Measurements from ENCODE around the gene FOXK2.

FOXK2 gene

GRCh38 chr17:82491533-82491932 is 28.0 kb upstream of the FOXK2 start:
- no peak overlapping the region for H3K4me3 ChIP-seq (replicated peaks; ENCODE audit: low read depth, low read length)
- no peaks in the 10 kb centered on the region for H3K27me3 ChIP-seq (replicated peaks; ENCODE audit: control insufficient read depth, insufficient read depth, low read length)
- H3K36me3 ChIP-seq (ENCODE audit: control insufficient read depth, insufficient read depth, low read length), result peaks cover 2% of the 10 kb centered on the region
- TF ChIP-seq CTCF (IDR thresholded peaks at IDR 0.05; ENCODE audit: insufficient read depth, low read length, poor library complexity, severe bottlenecking), result no peak
- no peak for DNase-seq (ENCODE audit: extremely low read depth, insufficient read length)

- Histone ChIP-seq H3K27me3 (replicated peaks; ENCODE audit: control insufficient read depth, insufficient read depth, low read length) (no peaks in the 10 kb centered on the region), H3K4me3 (replicated peaks; ENCODE audit: low read depth, low read length) (no peak overlapping the region), H3K36me3 (ENCODE audit: control insufficient read depth, insufficient read depth, low read length) (no peaks in the 10 kb centered on the region; the same call in 1 of the 2 replicates)
- DNase-seq (ENCODE audit: extremely low read depth, insufficient read length), result no peak
- no peak for TF ChIP-seq CTCF (IDR thresholded peaks at IDR 0.05; ENCODE audit: insufficient read depth, low read length, poor library complexity, severe bottlenecking)
Observed at GRCh38 chr17:82492643-82493225, 26.8 kb upstream of the FOXK2 start.

- no peak for TF ChIP-seq CTCF (IDR thresholded peaks at IDR 0.05; ENCODE audit: insufficient read depth, low read length, poor library complexity, severe bottlenecking)
- Histone ChIP-seq H3K36me3 (ENCODE audit: control insufficient read depth, insufficient read depth, low read length) (no peaks in the 10 kb centered on the region; the same call in 1 of the 2 replicates), H3K27me3 (replicated peaks; ENCODE audit: control insufficient read depth, insufficient read depth, low read length) (no peaks in the 10 kb centered on the region), H3K4me3 (replicated peaks; ENCODE audit: low read depth, low read length) (no peak overlapping the region)
- DNase-seq (ENCODE audit: extremely low read depth, insufficient read length), result no peak
Observed at GRCh38 chr17:82493226-82493781, 26.2 kb upstream of the FOXK2 start.

- Histone ChIP-seq H3K27me3 (replicated peaks; ENCODE audit: control insufficient read depth, insufficient read depth, low read length) (no peaks in the 10 kb centered on the region), H3K4me3 (replicated peaks; ENCODE audit: low read depth, low read length) (no peak overlapping the region), H3K36me3 (ENCODE audit: control insufficient read depth, insufficient read depth, low read length) (no peaks in the 10 kb centered on the region)
- TF ChIP-seq CTCF (IDR thresholded peaks at IDR 0.05; ENCODE audit: insufficient read depth, low read length, poor library complexity, severe bottlenecking), result peak; percentile 99
- peak; percentile 90 for DNase-seq (ENCODE audit: extremely low read depth, insufficient read length)
Observed at GRCh38 chr17:82494236-82495055, 25.1 kb upstream of the FOXK2 start.

GRCh38 chr17:82495844-82496528 is 23.5 kb upstream of the FOXK2 start:
- DNase-seq (ENCODE audit: extremely low read depth, insufficient read length), result peak; percentile 43
- Histone ChIP-seq H3K4me3 (replicated peaks; ENCODE audit: low read depth, low read length) (no peak overlapping the region), H3K27me3 (replicated peaks; ENCODE audit: control insufficient read depth, insufficient read depth, low read length) (no peaks in the 10 kb centered on the region), H3K36me3 (ENCODE audit: control insufficient read depth, insufficient read depth, low read length) (no peaks in the 10 kb centered on the region)
- TF ChIP-seq CTCF (IDR thresholded peaks at IDR 0.05; ENCODE audit: insufficient read depth, low read length, poor library complexity, severe bottlenecking), result no peak

All from GM06990 (cell line).